CD4-positive, alpha-beta T cell (primary cell): ENCODE data around the gene APOL3. TPM values are rescaled to one million over a fixed set of nuclear protein-coding genes. Genes with fewer than 3 reads are reported as not detected.
"Not testable (repeated sequence)": the region's sequence is repeated elsewhere in the genome, so short reads cannot be mapped to it uniquely, and the experiment has no call there.

Source experiments
- ATAC-seq: fragments of 200-7000 bp; cut with Tn5 transposase; one replicate; pipeline ENCODE4 v1.10.0; 2022; ENCODE audit warnings: mild to moderate bottlenecking; ENCODE audit not compliant: poor library complexity
- CTCF ChIA-PET: fragments of 350-600 bp; sonication (Branson Sonifier 250); formaldehyde crosslinking; loops from one replicate; lab custom pipeline; 2021; ENCODE audit warnings: antibody characterized with exemption, inconsistent platforms; lab: Charles Lee
- POLR2A ChIA-PET: fragments of 350-600 bp; sonication (Branson Sonifier 250); formaldehyde crosslinking; loops from one replicate; lab custom pipeline; 2021; ENCODE audit warnings: antibody characterized with exemption, inconsistent platforms; lab: Charles Lee
- DNase-seq, 14 experiments: peaks; one replicate each; pipeline ENCODE4 v3.0.0-alpha.2; 2013 to 2020; ENCODE audit warnings: mixed read lengths in 2 of 14
- H3K27ac ChIP-seq, 2 donors: one replicate each; pipeline versions ENCODE4 v1.5.1 to v1.7.0; 2013; ENCODE audit warnings: low read length in 2 of 2, low read depth in 1 of 2, mild to moderate bottlenecking in 1 of 2
- H3K27me3 ChIP-seq, 2 experiments: 1 replicate in 1 of 2; 2 replicates in 1 of 2; pipeline versions ENCODE4 v1.6.1 to v1.7.0; 2013; ENCODE audit warnings: low read length in 2 of 2, control low read depth in 1 of 2, mild to moderate bottlenecking in 1 of 2, moderate library complexity in 1 of 2; ENCODE audit not compliant: insufficient read depth in 2 of 2, control insufficient read depth in 1 of 2
- H3K36me3 ChIP-seq: one replicate; pipeline ENCODE4 v1.6.1; 2013; ENCODE audit warnings: low read length, control low read depth; ENCODE audit not compliant: insufficient read depth
- H3K4me1 ChIP-seq: one replicate; pipeline ENCODE4 v1.6.1; 2013; ENCODE audit warnings: low read length, control low read depth; ENCODE audit not compliant: insufficient read depth
- H3K4me3 ChIP-seq: one replicate; pipeline ENCODE4 v1.5.1; 2013; ENCODE audit warnings: mild to moderate bottlenecking, low read length, moderate library complexity
- H3K9me3 ChIP-seq, 2 experiments: 1 replicate in 1 of 2; 2 replicates in 1 of 2; pipeline versions ENCODE4 v1.6.1 to v1.7.0; 2013; ENCODE audit warnings: low read length in 2 of 2, mild to moderate bottlenecking in 2 of 2, control low read depth in 1 of 2, moderate library complexity in 1 of 2; ENCODE audit not compliant: control insufficient read depth in 1 of 2, insufficient read depth in 1 of 2
- H3K27ac Mint-ChIP-seq: one replicate; pipeline ENCODE4 v1.8.0; 2020; ENCODE audit warnings: mixed read lengths
- H3K27me3 Mint-ChIP-seq: one replicate; pipeline ENCODE4 v1.8.0; 2021; ENCODE audit warnings: mixed read lengths
- H3K36me3 Mint-ChIP-seq: one replicate; pipeline ENCODE4 v1.8.0; 2021; ENCODE audit warnings: low read depth, mixed read lengths
- H3K4me1 Mint-ChIP-seq: one replicate; pipeline ENCODE4 v1.8.0; 2021; ENCODE audit warnings: low read depth, mixed read lengths
- H3K4me3 Mint-ChIP-seq: one replicate; pipeline ENCODE4 v1.8.0; 2020; ENCODE audit warnings: mild to moderate bottlenecking, mixed read lengths
- H3K9me3 Mint-ChIP-seq: one replicate; pipeline ENCODE4 v1.8.0; 2020; ENCODE audit warnings: mixed read lengths
- intact Hi-C, 2 experiments: fragments of 100-400 bp; cut with DNase I in 1 of 2; cut with micrococcal nuclease in 1 of 2; formaldehyde crosslinking; loops; one replicate each; pipeline versions ENCODE4 v1.15.1 to v1.9.0; 2023 to 2025; cut with DNase I, micrococcal nuclease
- total RNA-seq, 174 experiments: library from RNA in 2 of 174; stranded (reverse) in 2 of 174; gene quantifications; one replicate each; pipeline ENCODE4 v1.2.3 and lab custom pipeline; 2021 to 2026
- TF ChIP-seq, protein P1 (sequence below): fragments of 200-600 bp; IDR thresholded peaks from one replicate; pipeline ENCODE4 v1.8.0; 2022; ENCODE audit warnings: antibody characterized with exemption, mild to moderate bottlenecking

APOL3 gene
- total RNA-seq, 2 experiments from 2014 or later = 111 to 116 TPM

DNA sequence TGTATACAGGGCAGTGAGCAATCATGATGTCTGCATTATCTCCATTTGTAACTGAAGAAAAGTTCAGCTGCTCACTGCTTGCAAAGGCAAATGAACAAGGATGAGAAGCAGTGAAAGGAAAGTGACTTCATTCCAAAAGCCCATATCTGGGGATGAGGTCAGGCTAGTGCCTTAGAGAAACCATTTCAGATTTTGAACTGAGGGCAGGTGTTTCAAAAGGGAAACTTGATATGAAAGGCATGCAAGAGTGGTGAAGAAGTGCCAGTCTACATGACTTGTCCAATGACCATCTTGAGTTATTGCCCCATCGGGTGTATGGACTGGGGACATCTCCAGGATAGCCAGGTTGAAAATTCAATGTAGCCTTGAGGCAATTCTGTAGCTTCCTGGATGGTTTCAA lies 48.4 kb upstream of the APOL3 start:
- ChIA-PET CTCF (interaction anchor here (1.4 kb wide), 1 partner anchor 85 kb away, joined by 3 read pairs; no protein-coding TSS in a partner anchor), POLR2A (no interaction called here)
- Mint-ChIP-seq H3K36me3 (no peaks in the 10 kb centered on the region), H3K9me3 (peaks cover 4% of the 10 kb centered on the region), H3K27me3 (peaks cover 45% of the 10 kb centered on the region), H3K27ac (no peak overlapping the region), H3K4me1 (peaks cover 13% of the 10 kb centered on the region), H3K4me3 (no peak overlapping the region)
- TF ChIP-seq, protein P1, sequence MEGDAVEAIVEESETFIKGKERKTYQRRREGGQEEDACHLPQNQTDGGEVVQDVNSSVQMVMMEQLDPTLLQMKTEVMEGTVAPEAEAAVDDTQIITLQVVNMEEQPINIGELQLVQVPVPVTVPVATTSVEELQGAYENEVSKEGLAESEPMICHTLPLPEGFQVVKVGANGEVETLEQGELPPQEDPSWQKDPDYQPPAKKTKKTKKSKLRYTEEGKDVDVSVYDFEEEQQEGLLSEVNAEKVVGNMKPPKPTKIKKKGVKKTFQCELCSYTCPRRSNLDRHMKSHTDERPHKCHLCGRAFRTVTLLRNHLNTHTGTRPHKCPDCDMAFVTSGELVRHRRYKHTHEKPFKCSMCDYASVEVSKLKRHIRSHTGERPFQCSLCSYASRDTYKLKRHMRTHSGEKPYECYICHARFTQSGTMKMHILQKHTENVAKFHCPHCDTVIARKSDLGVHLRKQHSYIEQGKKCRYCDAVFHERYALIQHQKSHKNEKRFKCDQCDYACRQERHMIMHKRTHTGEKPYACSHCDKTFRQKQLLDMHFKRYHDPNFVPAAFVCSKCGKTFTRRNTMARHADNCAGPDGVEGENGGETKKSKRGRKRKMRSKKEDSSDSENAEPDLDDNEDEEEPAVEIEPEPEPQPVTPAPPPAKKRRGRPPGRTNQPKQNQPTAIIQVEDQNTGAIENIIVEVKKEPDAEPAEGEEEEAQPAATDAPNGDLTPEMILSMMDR = no peak
- intact Hi-C loops = no loop called here
- Histone ChIP-seq H3K27ac (no peak overlapping the region), H3K36me3 (no peaks in the 10 kb centered on the region), H3K4me1 (peaks cover 9% of the 10 kb centered on the region), H3K9me3 (no peaks in the 10 kb centered on the region), H3K4me3 (no peak overlapping the region), H3K27me3 (no peaks in the 10 kb centered on the region)
- DNase-seq (no peak), ATAC-seq (no peak)

DNA sequence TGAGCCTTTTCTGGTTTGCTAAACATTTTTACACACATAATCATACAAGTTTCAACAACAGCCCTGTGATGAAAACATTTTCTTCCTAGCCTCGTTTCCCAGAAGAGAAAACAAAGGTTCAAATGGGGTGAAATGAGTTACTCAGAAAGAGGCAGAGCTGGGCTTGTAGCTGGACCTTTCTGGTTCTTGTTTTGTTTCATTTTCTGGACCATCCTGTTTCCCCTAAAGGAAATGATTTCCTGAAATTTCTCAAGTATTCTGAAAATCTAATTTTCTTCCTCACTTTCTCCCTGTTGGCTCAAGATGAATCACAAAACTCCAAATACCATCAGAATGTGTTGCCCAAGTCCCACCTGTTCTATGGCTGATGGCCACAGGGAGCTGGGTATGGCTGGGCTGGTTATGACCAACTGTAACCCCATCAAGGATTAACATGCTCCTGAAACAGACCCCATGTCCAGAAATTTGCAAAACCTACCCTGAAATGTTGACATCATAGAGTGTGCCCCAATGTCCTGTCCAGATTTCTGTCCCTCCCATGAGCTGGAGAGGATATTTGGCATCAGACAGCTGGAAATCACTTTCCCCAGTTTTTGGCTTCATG lies 47.7 kb upstream of the APOL3 start:
- Mint-ChIP-seq H3K4me3 (no peak overlapping the region), H3K4me1 (peaks cover 13% of the 10 kb centered on the region), H3K9me3 (peaks cover 4% of the 10 kb centered on the region), H3K27me3 (peaks cover 42% of the 10 kb centered on the region), H3K27ac (no peak overlapping the region), H3K36me3 (no peaks in the 10 kb centered on the region)
- POLR2A ChIA-PET = no interaction called here
- Histone ChIP-seq H3K9me3 (no peaks in the 10 kb centered on the region), H3K4me1 (peaks cover 9% of the 10 kb centered on the region), H3K36me3 (no peaks in the 10 kb centered on the region), H3K27ac (no peak overlapping the region), H3K27me3 (no peaks in the 10 kb centered on the region), H3K4me3 (no peak overlapping the region)
- intact Hi-C loops = no loop called here
- TF ChIP-seq, protein P1 = no peak
- ATAC-seq = no peak
- DNase-seq = no peak
- CTCF ChIA-PET = interaction anchor here (1.4 kb wide), 1 partner anchor 84 kb away, joined by 3 read pairs; no protein-coding TSS in a partner anchor

DNA sequence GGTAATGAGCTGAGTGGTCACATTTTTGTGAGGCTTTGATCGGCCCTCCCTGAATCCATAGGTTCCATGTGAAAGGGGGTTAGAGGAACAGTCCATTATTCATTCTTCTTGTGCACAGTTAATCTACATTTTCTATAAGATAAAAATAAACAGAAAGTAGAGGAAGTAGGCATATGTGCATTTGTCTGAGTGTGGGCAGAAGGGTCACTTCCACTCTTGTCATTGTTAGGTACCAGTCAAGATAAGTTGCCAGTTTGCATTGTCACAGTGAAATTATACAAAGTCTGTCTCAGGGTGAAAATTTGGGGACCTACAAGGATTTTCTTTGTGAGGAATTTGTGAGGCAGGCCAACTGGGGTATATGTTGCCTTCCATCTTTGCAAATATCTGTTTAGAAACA lies 45.7 kb upstream of the APOL3 start:
- Mint-ChIP-seq H3K27me3 (peaks cover 34% of the 10 kb centered on the region), H3K36me3 (no peaks in the 10 kb centered on the region), H3K9me3 (peaks cover 4% of the 10 kb centered on the region), H3K4me1 (peaks cover 5% of the 10 kb centered on the region), H3K4me3 (no peak overlapping the region), H3K27ac (no peak overlapping the region)
- CTCF ChIA-PET = no interaction called here
- TF ChIP-seq, protein P1 = no peak
- no peak for DNase-seq
- Histone ChIP-seq H3K27me3 (no peaks in the 10 kb centered on the region), H3K4me3 (no peak overlapping the region), H3K9me3 (no peaks in the 10 kb centered on the region), H3K27ac (no peak overlapping the region), H3K36me3 (no peaks in the 10 kb centered on the region), H3K4me1 (peaks cover 5% of the 10 kb centered on the region)
- intact Hi-C loops = no loop called here
- POLR2A ChIA-PET = no interaction called here
- no peak for ATAC-seq

DNA sequence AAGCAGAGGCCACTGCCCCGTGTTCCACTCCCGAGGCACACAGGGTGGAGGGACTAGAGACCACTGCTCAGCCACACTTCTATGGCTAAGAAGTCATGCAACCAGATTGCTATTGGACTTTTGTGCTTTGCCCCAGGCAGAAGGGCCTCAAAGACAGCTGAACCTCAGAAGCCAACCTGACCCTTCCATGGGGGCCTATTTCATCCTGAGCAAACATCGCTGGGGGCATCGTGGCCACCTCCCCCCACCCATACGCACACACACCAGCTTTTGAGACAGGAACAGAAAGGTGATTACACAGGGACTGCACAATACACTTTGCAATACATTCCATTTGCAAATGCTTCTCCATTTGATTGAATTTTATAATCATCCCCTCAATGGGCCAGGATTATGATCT lies 45.0 kb upstream of the APOL3 start:
- H3K4me1 Mint-ChIP-seq, H3K27ac Mint-ChIP-seq, CTCF ChIA-PET: not testable (repeated sequence)

More for the DNA sequence above, 45.0 kb upstream of the APOL3 start:
- intact Hi-C loops, H3K4me1 ChIP-seq, POLR2A ChIA-PET, H3K9me3 Mint-ChIP-seq, H3K4me3 ChIP-seq, H3K36me3 ChIP-seq, H3K27me3 ChIP-seq, H3K9me3 ChIP-seq, H3K36me3 Mint-ChIP-seq, ATAC-seq, H3K27ac ChIP-seq, H3K4me3 Mint-ChIP-seq: not testable (repeated sequence)
- DNase-seq = peak in 1 of 14 experiments; percentile 6
- peaks cover 33% of the 10 kb centered on the region for H3K27me3 Mint-ChIP-seq
